ENCODE results near the gene CEP192.

The CEP192 gene

DNA sequence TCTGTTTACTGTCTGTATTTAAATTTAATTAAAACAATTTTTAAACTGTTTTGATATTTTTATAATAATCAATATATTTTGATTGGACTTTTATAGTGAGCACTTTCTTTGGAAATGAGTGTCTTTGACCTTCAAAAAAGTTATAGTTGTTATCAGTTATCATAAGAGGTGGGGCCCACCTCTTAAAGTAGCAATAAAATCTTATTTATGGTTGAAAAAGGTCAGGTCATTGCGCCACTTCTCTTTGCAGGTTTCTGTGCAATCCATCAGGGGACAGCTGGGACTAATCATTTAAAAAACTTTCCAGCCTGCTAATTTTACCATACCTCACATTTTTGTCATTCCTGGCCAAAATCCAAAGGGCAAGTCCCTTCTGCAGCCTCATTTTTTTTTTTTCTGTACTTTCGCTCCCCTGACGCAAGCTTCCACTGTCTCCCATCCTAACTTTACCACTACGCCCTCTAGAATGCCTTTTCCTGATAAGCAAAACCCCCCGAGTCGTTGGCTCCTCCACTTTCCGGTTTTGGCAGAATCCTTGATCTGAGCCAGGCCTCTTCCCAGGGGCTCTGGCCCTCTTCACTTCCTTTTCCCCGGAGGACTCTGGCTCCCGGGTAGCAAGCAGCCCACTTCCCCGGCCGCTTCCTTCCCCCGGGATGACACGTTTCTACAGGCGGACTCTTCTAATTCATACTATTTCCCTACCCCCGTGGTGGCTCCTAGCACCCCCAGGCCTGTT lies 44.4 kb upstream of the CEP192 start:
- Histone ChIP-seq H3K4me1 (ENCODE audit: insufficient read depth, low read length, severe bottlenecking) (peaks cover 31% of the 10 kb centered on the region), H3K9me2 (ENCODE audit: low read depth, low read length) (no peaks in the 10 kb centered on the region), H3K4me2 (ENCODE audit: low read length) (peak overlapping the region; percentile 74), H3K27me3 (ENCODE audit: insufficient read depth, low read length) (no peaks in the 10 kb centered on the region), H3K27ac (ENCODE audit: low read depth, low read length, poor library complexity, severe bottlenecking) (peak overlapping the region; percentile 58), H3K9ac (ENCODE audit: low read length) (peak overlapping the region; percentile 70), H3F3A (ENCODE audit: insufficient read depth, low read length) (no peaks in the 10 kb centered on the region), H4K20me1 (ENCODE audit: insufficient read depth, low read length) (no peaks in the 10 kb centered on the region), H2AFZ (ENCODE audit: low read length) (no peak overlapping the region), H3K36me3 (ENCODE audit: insufficient read depth, low read length) (peaks cover 28% of the 10 kb centered on the region), H3K9me3 (ENCODE audit: low read length) (no peaks in the 10 kb centered on the region), H3K79me2 (ENCODE audit: insufficient read depth, low read length) (peaks cover 30% of the 10 kb centered on the region), H3K4me3 (ENCODE audit: low read depth, low read length, poor library complexity, severe bottlenecking) (peak overlapping the region; percentile 68)
- TF ChIP-seq CTCF (IDR thresholded peaks at IDR 0.05; ENCODE audit: low read length) (no peak; the same call in 1 of the 2 replicates), EZH2 (IDR thresholded peaks at IDR 0.05; ENCODE audit: borderline replicate concordance, low read length) (no peak)

DNA sequence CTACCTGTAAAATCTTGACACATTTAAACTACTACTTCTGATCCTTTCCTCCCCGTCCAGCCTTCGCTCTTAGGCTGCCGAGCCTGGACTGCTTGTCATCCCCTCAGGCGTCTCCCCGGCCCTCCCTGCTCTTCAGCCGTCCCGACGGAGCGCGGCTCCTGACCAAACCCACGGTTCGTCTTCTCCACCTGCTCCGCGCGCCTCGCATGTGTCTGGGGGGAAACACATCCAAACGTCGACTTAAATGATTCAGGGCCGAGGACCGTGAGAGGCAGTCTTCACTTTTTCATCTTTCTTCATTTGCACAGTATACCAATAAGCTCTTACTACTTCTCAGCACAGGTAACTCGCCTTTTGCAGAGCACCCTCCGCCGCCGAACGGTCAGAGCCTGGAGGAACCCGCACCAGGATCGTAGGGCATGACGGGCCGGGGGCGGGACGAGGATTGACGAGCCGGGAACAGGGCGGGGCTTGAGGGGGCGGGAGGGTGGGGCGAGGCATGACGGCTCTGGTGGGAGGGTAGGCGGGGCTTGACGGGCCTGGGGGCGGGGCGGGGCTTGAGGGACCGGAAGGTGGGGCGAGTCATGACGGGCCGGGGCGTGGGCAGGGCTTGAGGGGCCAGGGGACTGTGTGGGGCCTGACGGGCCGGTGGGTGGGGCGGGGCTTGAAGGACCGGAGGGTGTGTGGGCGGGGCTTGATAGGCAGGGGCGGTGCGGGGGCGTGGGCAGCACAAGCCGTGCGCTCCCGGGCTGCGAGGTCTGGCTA lies 43.7 kb upstream of the CEP192 start, which contains the start of gene SEH1L:
TSS of gene SEH1L (plus strand) at position 727 of the 765 bp plus-strand sequence. CDS start 111 bp downstream, outside the sequence.
- Histone ChIP-seq H3K9me3 (ENCODE audit: low read length) (no peaks in the 10 kb centered on the region), H4K20me1 (ENCODE audit: insufficient read depth, low read length) (no peaks in the 10 kb centered on the region), H3K79me2 (ENCODE audit: insufficient read depth, low read length) (peaks cover 30% of the 10 kb centered on the region), H3K36me3 (ENCODE audit: insufficient read depth, low read length) (peaks cover 34% of the 10 kb centered on the region), H3K4me2 (ENCODE audit: low read length) (peak within 1 kb of the TSS; percentile 74), H3F3A (ENCODE audit: insufficient read depth, low read length) (no peaks in the 10 kb centered on the region), H3K4me1 (ENCODE audit: insufficient read depth, low read length, severe bottlenecking) (peaks cover 31% of the 10 kb centered on the region), H3K27me3 (ENCODE audit: insufficient read depth, low read length) (no peaks in the 10 kb centered on the region), H3K4me3 (ENCODE audit: low read depth, low read length, poor library complexity, severe bottlenecking) (peak within 1 kb of the TSS; percentile 68), H2AFZ (ENCODE audit: low read length) (0 out of 2 replicates have a peak within 1 kb of the TSS, but pooled peaks have one; percentile 5), H3K9ac (ENCODE audit: low read length) (peak within 1 kb of the TSS; percentile 70), H3K9me2 (ENCODE audit: low read depth, low read length) (no peaks in the 10 kb centered on the region), H3K27ac (ENCODE audit: low read depth, low read length, poor library complexity, severe bottlenecking) (peak within 1 kb of the TSS; percentile 82)
- no peak for TF ChIP-seq CTCF (IDR thresholded peaks at IDR 0.05; ENCODE audit: low read length)
- TF ChIP-seq EZH2 (IDR thresholded peaks at IDR 0.05; ENCODE audit: borderline replicate concordance, low read length): no peak

DNA sequence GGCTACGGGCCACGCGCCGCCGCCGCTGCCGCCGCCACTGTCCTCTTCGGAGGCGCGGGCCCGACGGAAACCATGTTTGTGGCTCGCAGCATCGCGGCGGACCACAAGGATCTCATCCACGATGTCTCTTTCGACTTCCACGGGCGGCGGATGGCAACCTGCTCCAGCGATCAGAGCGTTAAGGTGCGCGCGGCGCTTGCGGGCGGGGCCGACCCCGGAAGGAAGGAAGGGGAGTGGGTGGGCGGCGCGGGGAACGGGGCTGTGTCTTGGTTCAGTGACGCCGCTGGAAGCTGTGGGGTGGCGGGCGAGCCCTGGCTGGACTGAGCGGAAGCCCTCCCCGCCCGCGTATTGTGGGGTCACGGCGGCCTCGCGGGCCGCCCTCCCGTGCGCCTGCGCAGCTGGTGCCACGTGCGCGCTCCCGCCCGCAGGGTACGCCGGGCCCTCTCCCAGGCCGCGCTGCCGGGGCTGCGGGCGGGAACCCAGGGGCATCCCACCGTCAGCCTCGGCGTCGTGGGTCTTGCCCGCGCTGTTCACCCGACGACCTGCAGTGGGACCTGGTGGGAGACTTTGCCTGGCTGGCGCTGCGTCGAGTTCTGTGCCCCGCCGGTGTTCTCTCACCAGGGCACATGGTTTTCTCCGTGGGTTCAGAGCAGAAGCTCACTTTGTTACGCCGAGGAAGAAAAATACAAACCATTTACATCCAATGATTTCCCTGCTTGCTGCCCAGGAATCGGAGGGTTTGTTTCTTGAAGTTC lies 42.9 kb upstream of the CEP192 start:
- H3K79me2 ChIP-seq (ENCODE audit: insufficient read depth, low read length): peaks cover 30% of the 10 kb centered on the region
- H3K4me2 ChIP-seq (ENCODE audit: low read length): peak overlapping the region; percentile 68
- TF ChIP-seq CTCF (IDR thresholded peaks at IDR 0.05; ENCODE audit: low read length) (no peak), EZH2 (IDR thresholded peaks at IDR 0.05; ENCODE audit: borderline replicate concordance, low read length) (no peak)
- H3K27me3 ChIP-seq (ENCODE audit: insufficient read depth, low read length): no peaks in the 10 kb centered on the region
- peak overlapping the region; percentile 63 for H3K4me3 ChIP-seq (ENCODE audit: low read depth, low read length, poor library complexity, severe bottlenecking)
- H3K9ac ChIP-seq (ENCODE audit: low read length): peak overlapping the region; percentile 66
- H3K9me2 ChIP-seq (ENCODE audit: low read depth, low read length): no peaks in the 10 kb centered on the region
- no peaks in the 10 kb centered on the region for H3K9me3 ChIP-seq (ENCODE audit: low read length)
- H2AFZ ChIP-seq (ENCODE audit: low read length): no peak overlapping the region
- H3F3A ChIP-seq (ENCODE audit: insufficient read depth, low read length): no peaks in the 10 kb centered on the region
- H4K20me1 ChIP-seq (ENCODE audit: insufficient read depth, low read length): no peaks in the 10 kb centered on the region
- H3K4me1 ChIP-seq (ENCODE audit: insufficient read depth, low read length, severe bottlenecking): peaks cover 31% of the 10 kb centered on the region
- H3K27ac ChIP-seq (ENCODE audit: low read depth, low read length, poor library complexity, severe bottlenecking): peak overlapping the region; percentile 82
- H3K36me3 ChIP-seq (ENCODE audit: insufficient read depth, low read length): peaks cover 40% of the 10 kb centered on the region
